GM23248 (cell line): ENCODE results near the gene SKIDA1. TPM values are rescaled to one million over a fixed set of nuclear protein-coding genes. Genes with fewer than 3 reads are reported as not detected.

ENCODE experiments used
- DNase-seq: peaks from one replicate; pipeline ENCODE4 v3.0.0-alpha.2; 2015
- H2AFZ ChIP-seq: fragments of 200-600 bp; sonication (generic); 2 replicates; pipeline ENCODE4 v1.6.1; 2016; ENCODE audit warnings: antibody characterized with exemption
- H3F3A ChIP-seq: fragments of 200-600 bp; sonication (generic); 2 replicates; pipeline ENCODE4 v1.6.1; 2016; ENCODE audit warnings: mild to moderate bottlenecking, antibody characterized with exemption, mixed run types; ENCODE audit not compliant: insufficient read depth
- H3K27ac ChIP-seq: fragments of 200-600 bp; sonication (generic); 2 replicates; pipeline ENCODE4 v1.5.1; 2016; ENCODE audit warnings: mild to moderate bottlenecking
- H3K27me3 ChIP-seq: fragments of 200-600 bp; sonication (generic); replicated peaks from 2 replicates; pipeline ENCODE4 v1.6.1; 2016; ENCODE audit warnings: mild to moderate bottlenecking; ENCODE audit not compliant: insufficient read depth
- H3K36me3 ChIP-seq: fragments of 200-600 bp; sonication (generic); 2 replicates; pipeline ENCODE4 v1.6.1; 2016; ENCODE audit warnings: low read depth, mild to moderate bottlenecking
- H3K4me1 ChIP-seq: fragments of 200-600 bp; sonication (generic); 2 replicates; pipeline ENCODE4 v1.6.1; 2016; ENCODE audit warnings: mild to moderate bottlenecking; ENCODE audit not compliant: insufficient read depth
- H3K4me2 ChIP-seq: fragments of 200-600 bp; sonication (generic); one replicate; pipeline ENCODE4 v1.6.1; 2016; ENCODE audit warnings: mild to moderate bottlenecking; ENCODE audit not compliant: unreplicated experiment
- H3K4me3 ChIP-seq: fragments of 200-600 bp; sonication (generic); 2 replicates; pipeline ENCODE4 v1.5.1; 2016; ENCODE audit warnings: mild to moderate bottlenecking
- H3K79me2 ChIP-seq: fragments of 200-600 bp; sonication (generic); 2 replicates; pipeline ENCODE4 v1.6.1; 2016; ENCODE audit warnings: mild to moderate bottlenecking; ENCODE audit not compliant: insufficient read depth
- H3K9ac ChIP-seq: fragments of 200-600 bp; sonication (generic); 2 replicates; pipeline ENCODE4 v1.6.1; 2016; ENCODE audit warnings: mild to moderate bottlenecking
- H3K9me2 ChIP-seq: fragments of 200-600 bp; sonication (generic); 2 replicates; pipeline ENCODE4 v1.6.1; 2016; ENCODE audit warnings: mixed run types, mild to moderate bottlenecking, moderate library complexity; ENCODE audit not compliant: insufficient read depth
- H3K9me3 ChIP-seq: fragments of 200-600 bp; sonication (generic); one replicate; pipeline ENCODE4 v1.6.1; 2017; ENCODE audit warnings: low read depth
- H4K20me1 ChIP-seq: fragments of 200-600 bp; sonication (generic); 2 replicates; pipeline ENCODE4 v1.6.0; 2016; ENCODE audit not compliant: insufficient read depth
- EZH2 ChIP-seq: fragments of 200-600 bp; sonication (generic); IDR thresholded peaks from 2 replicates; pipeline ENCODE4 v1.6.1; 2018; ENCODE audit warnings: antibody characterized with exemption, mild to moderate bottlenecking; ENCODE audit not compliant: insufficient read depth, poor library complexity, severe bottlenecking
- EZH2phosphoT487 ChIP-seq: fragments of 200-600 bp; sonication (generic); IDR thresholded peaks from 2 replicates; pipeline ENCODE4 v1.6.1; 2018; ENCODE audit warnings: antibody characterized with exemption, moderate library complexity, mild to moderate bottlenecking, low read depth; ENCODE audit not compliant: insufficient read depth
- WGBS, 2 experiments: methylation state at CpG; one replicate each; pipeline ENCODE4 v1.1.6; 2015 to 2017; ENCODE audit warnings: low lambda C conversion rate in 2 of 2, low coverage in 1 of 2; ENCODE audit errors: missing lambda C conversion rate in 2 of 2; 5-methylcytosine and 5-hydroxymethylcytosine counted together
- in situ Hi-C: fragments of 300-500 bp; cut with MboI; formaldehyde crosslinking; loops from 2 replicates; pipeline ENCODE4 v1.15.0; 2020
- polyA plus RNA-seq: library from polyadenylated mRNA; unstranded; fragments of >200 nt; fragmentation: Nextera tagmentation; extraction: Ambion mirVana; gene quantifications from 2 replicates; pipeline ENCODE4 v1.2.1, GENCODE V29; 2016
- total RNA-seq: library from RNA; depleted of rRNA; stranded (reverse); fragments of >200 nt; shearing (Covaris generic); gene quantifications from 2 replicates; pipeline ENCODE4 v1.2.3, GENCODE V29; 2014

SKIDA1 gene
- total and polyA plus RNA-seq, 2 experiments from 2014 or later = 0.18 TPM; not detected in 1

GRCh38 chr10:21518149-21518640 lies 7.3 kb downstream of the SKIDA1 start:
- Histone ChIP-seq H3F3A (peaks cover 30% of the 10 kb centered on the region), H3K9me2 (no peaks in the 10 kb centered on the region), H3K9me3 (no peaks in the 10 kb centered on the region), H3K27ac (peak overlapping the region; percentile 76), H2AFZ (peak overlapping the region; percentile 97), H3K79me2 (no peaks in the 10 kb centered on the region), H3K36me3 (no peaks in the 10 kb centered on the region), H3K4me3 (peak overlapping the region; percentile 82), H3K27me3 (no peaks in the 10 kb centered on the region), H4K20me1 (no peaks in the 10 kb centered on the region), H3K9ac (peak overlapping the region; percentile 83), H3K4me2 (peak overlapping the region; percentile 95), H3K4me1 (peaks cover 23% of the 10 kb centered on the region)
- TF ChIP-seq EZH2 (no peak), EZH2phosphoT487 (no peak)
- WGBS, 2 experiments = 1 to 2% methylated on average over 13 of the region's 13 CpGs
- in situ Hi-C loops = loop anchor here (25.0 kb wide), 1 partner anchor 719 kb away; no protein-coding TSS in a partner anchor
- DNase-seq = peak; percentile 76

- H3K4me2 ChIP-seq = peak overlapping the region; percentile 95
- peak overlapping the region; percentile 30; the same call in 1 of the 2 replicates for H3K27ac ChIP-seq
- H3K36me3 ChIP-seq = no peaks in the 10 kb centered on the region
- DNase-seq = peak; percentile 76
- H3K79me2 ChIP-seq = no peaks in the 10 kb centered on the region
- TF ChIP-seq EZH2 = no peak
- no peak for TF ChIP-seq EZH2phosphoT487
- H3K27me3 ChIP-seq = no peaks in the 10 kb centered on the region
- in situ Hi-C loops = loop anchor here (25.0 kb wide), 1 partner anchor 720 kb away; no protein-coding TSS in a partner anchor
- H3F3A ChIP-seq = peaks cover 30% of the 10 kb centered on the region
- no peaks in the 10 kb centered on the region for H3K9me2 ChIP-seq
- H2AFZ ChIP-seq = peak overlapping the region; percentile 97
- H3K9ac ChIP-seq = peak overlapping the region; percentile 83
- H4K20me1 ChIP-seq = no peaks in the 10 kb centered on the region
- H3K4me1 ChIP-seq = peaks cover 23% of the 10 kb centered on the region
- 1% methylated on average over 55 to 62 of the region's 73 CpGs for WGBS, 2 experiments
- peak overlapping the region; percentile 82 for H3K4me3 ChIP-seq
- no peaks in the 10 kb centered on the region for H3K9me3 ChIP-seq
Observed at GRCh38 chr10:21517134-21518031, 8.1 kb downstream of the SKIDA1 start.

GRCh38 chr10:21516242-21517131 lies 9.0 kb downstream of the SKIDA1 start:
- 1% methylated on average over 28 to 67 of the region's 86 CpGs for WGBS, 2 experiments
- no peaks in the 10 kb centered on the region for H3K9me2 ChIP-seq
- in situ Hi-C loops = loop anchor here (25.0 kb wide), 1 partner anchor 721 kb away; no protein-coding TSS in a partner anchor
- no peaks in the 10 kb centered on the region for H3K9me3 ChIP-seq
- no peaks in the 10 kb centered on the region for H3K36me3 ChIP-seq
- H3K9ac ChIP-seq = peak overlapping the region; percentile 83
- peak overlapping the region; percentile 94 for H2AFZ ChIP-seq
- peak overlapping the region; percentile 82 for H3K4me3 ChIP-seq
- peaks cover 30% of the 10 kb centered on the region for H3F3A ChIP-seq
- H3K27ac ChIP-seq = peak overlapping the region; percentile 29; the same call in 1 of the 2 replicates
- no peaks in the 10 kb centered on the region for H3K27me3 ChIP-seq
- peak; percentile 85 for DNase-seq
- H3K79me2 ChIP-seq = no peaks in the 10 kb centered on the region
- H3K4me2 ChIP-seq = peak overlapping the region; percentile 89
- TF ChIP-seq EZH2 (no peak), EZH2phosphoT487 (no peak)
- H4K20me1 ChIP-seq = no peaks in the 10 kb centered on the region
- H3K4me1 ChIP-seq = peaks cover 23% of the 10 kb centered on the region
